ENCODE results near the gene RARS2.

RARS2 gene

DNA sequence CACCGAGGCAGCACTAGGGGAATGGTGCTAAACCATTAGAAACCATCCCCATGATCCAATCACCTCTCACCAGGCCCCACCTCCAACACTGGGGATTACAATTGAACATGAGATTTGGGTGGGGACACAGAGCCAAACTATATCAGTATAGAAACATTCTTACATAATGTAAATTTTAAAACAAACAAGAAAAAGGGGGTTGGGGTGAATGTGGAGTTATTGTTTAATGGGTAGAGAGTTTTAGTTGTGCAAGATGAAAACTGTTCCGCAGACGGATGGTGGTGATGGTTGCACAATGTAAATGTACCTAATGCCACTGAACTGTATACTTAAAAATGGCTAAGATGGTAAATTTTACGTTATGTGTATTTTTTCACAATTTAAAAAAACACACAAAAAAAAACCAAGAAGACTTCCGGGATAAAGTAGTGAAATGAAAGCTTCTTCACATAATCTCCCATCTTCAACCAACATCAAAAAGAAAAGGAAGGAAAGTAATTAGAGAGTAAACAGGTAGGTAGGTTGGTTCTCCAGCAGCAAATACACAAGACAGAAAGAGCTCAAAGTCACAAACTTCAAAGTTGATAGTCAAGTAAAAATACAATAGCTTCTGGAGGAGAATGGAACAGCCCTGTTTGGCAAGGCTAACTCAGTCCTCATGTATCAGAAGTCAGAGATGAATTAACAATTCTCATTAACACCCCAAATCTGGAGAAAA, 16.3 kb downstream of the RARS2 start:
- TF ChIP-seq ZFX (IDR thresholded peaks at IDR 0.05): no peak
- TF ChIP-seq, protein P1, sequence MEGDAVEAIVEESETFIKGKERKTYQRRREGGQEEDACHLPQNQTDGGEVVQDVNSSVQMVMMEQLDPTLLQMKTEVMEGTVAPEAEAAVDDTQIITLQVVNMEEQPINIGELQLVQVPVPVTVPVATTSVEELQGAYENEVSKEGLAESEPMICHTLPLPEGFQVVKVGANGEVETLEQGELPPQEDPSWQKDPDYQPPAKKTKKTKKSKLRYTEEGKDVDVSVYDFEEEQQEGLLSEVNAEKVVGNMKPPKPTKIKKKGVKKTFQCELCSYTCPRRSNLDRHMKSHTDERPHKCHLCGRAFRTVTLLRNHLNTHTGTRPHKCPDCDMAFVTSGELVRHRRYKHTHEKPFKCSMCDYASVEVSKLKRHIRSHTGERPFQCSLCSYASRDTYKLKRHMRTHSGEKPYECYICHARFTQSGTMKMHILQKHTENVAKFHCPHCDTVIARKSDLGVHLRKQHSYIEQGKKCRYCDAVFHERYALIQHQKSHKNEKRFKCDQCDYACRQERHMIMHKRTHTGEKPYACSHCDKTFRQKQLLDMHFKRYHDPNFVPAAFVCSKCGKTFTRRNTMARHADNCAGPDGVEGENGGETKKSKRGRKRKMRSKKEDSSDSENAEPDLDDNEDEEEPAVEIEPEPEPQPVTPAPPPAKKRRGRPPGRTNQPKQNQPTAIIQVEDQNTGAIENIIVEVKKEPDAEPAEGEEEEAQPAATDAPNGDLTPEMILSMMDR (conservative IDR thresholded peaks at IDR 0.05): no peak
- no peak overlapping the region for H3K27ac ChIP-seq

GRCh38 chr6:87572883-87573282, 16.9 kb downstream of the RARS2 start:
- H3K27ac ChIP-seq: no peak overlapping the region
- TF ChIP-seq ZFX (IDR thresholded peaks at IDR 0.05): no peak
- TF ChIP-seq, protein P1 (conservative IDR thresholded peaks at IDR 0.05): no peak

- no peak overlapping the region for H3K27ac ChIP-seq
Observed at GRCh38 chr6:87572021-87572420, 17.8 kb downstream of the RARS2 start.

GRCh38 chr6:87561017-87561416, 28.8 kb downstream of the RARS2 start:
- TF ChIP-seq, protein P1 (conservative IDR thresholded peaks at IDR 0.05): no peak
- TF ChIP-seq ZFX (IDR thresholded peaks at IDR 0.05): no peak
- no peak overlapping the region for H3K27ac ChIP-seq

More at GRCh38 chr6:87572021-87572420, 17.8 kb downstream of the RARS2 start:
- TF ChIP-seq, protein P1 (conservative IDR thresholded peaks at IDR 0.05): no peak
- no peak for TF ChIP-seq ZFX (IDR thresholded peaks at IDR 0.05)

GRCh38 chr6:87558446-87558845, 31.3 kb downstream of the RARS2 start:
- TF ChIP-seq, protein P1 (conservative IDR thresholded peaks at IDR 0.05): no peak
- no peak for TF ChIP-seq ZFX (IDR thresholded peaks at IDR 0.05)
- H3K27ac ChIP-seq: no peak overlapping the region

DNA sequence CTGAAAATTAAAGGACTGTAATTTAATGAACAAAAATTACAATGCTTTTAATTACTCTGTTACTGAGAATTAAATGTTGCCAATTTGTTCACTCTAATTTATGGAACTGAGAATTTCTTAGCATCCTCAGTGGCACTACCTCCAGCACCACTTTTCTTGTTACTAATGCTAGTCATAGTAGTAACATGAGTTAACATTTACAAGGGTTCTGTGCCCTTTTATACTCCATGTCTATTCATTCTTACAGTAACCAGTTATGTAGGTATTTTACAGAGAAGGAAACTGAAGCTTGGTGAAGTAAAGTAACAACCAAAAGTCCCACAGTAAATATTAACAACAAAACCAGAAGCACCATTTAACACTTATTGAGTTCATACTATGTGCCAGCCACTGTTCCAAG, 34.3 kb downstream of the RARS2 start:
- H3K27ac ChIP-seq: no peak overlapping the region
- TF ChIP-seq, protein P1 (conservative IDR thresholded peaks at IDR 0.05): no peak
- no peak for TF ChIP-seq ZFX (IDR thresholded peaks at IDR 0.05)

GRCh38 chr6:87553159-87553765, 36.5 kb downstream of the RARS2 start:
- TF ChIP-seq, protein P1 (conservative IDR thresholded peaks at IDR 0.05): no peak
- TF ChIP-seq ZFX (IDR thresholded peaks at IDR 0.05): no peak
- H3K27ac ChIP-seq: no peak overlapping the region

Measured in C4-2B (cell line).